Left lobe of liver (tissue), 2 donors: ENCODE measurements around the gene CACNA1A. TPM values are rescaled to one million over a fixed set of nuclear protein-coding genes. Genes with fewer than 3 reads are reported as not detected.
"Not testable (repeated sequence)": the region's sequence is repeated elsewhere in the genome, so short reads cannot be mapped to it uniquely, and the experiment has no call there.

Source experiments
- ATAC-seq: fragments of 200-7000 bp; cut with Tn5 transposase; one replicate; pipeline ENCODE4 v1.9.1; 2020; ENCODE audit warnings: mild to moderate bottlenecking, moderate library complexity
- DNase-seq: peaks from one replicate; pipeline ENCODE4 v3.0.0-alpha.2; 2020; ENCODE audit warnings: low spot score
- total RNA-seq: library from RNA; stranded (reverse); gene quantifications from one replicate; pipeline ENCODE4 v1.2.1, GENCODE V29; 2021
- donor health status: DM: no; HTN: no; CAD: no; lungs with moderate emphysema.
- donor health status: DM: no; HTN: yes; CAD: no.

CACNA1A gene
- total RNA-seq, 1 donor from 2014 or later = 0.30 TPM

GRCh38 chr19:13284929-13285928 lies 221.1 kb downstream of the CACNA1A start:
- DNase-seq (no peak), ATAC-seq (no peak)

DNA sequence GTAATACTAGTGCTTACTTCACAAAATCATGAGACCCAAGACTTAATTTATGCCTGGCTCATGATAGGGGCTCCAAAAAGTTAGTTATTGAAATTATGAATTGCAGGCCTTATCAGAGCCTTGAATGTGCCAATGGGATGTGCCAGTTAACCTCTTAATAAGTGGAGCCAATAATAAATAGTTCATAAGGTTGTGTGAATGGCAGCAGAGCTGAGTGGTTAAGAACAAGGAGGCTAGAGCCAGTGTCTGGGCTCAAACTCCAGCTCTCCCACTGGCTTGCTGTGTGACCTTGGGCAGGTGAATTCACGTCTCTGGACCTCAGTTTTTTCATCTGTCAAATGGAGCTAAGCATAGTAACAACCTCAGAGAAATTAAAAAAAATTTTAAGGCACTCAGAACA lies 222.4 kb downstream of the CACNA1A start:
- ATAC-seq = no peak
- no peak for DNase-seq

GRCh38 chr19:13282486-13283065 lies 223.7 kb downstream of the CACNA1A start:
- ATAC-seq (no peak), DNase-seq (no peak)

GRCh38 chr19:13281567-13282291 lies 224.6 kb downstream of the CACNA1A start:
- ATAC-seq (no peak), DNase-seq (no peak)

GRCh38 chr19:13277104-13277809 lies 229.0 kb downstream of the CACNA1A start:
- peak; percentile 96 for ATAC-seq
- peak; percentile 52 for DNase-seq

GRCh38 chr19:13275016-13275722 lies 231.1 kb downstream of the CACNA1A start:
- ATAC-seq = no peak
- no peak for DNase-seq

DNA sequence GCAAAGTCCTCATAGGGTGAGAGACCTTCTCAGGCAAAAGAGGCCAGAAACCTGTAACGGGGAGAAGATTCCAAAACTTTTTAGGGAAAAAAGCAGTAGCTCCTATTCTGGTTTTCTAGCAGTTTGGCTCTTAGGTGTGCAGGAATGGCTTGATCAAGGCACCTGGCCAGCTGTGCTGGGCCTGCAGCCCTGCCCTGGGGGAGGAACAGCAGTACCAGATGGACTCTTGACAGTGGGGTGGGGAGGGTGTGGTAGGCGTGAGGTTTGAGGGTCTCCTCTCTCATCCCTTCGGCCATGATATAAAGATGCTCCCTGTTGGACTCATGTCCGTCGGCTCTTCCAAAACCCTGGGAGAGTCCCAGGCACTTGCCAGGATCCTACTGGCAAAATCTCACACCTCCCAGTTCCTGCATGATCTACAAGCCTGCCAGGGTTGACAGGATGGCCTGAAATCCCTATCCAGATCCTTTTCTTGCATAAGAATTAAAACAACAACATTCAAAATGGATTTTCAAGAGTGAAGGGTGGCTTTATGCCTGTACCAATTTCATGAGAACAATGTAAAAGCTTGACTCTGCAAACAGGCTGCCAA lies 235.7 kb downstream of the CACNA1A start:
- ATAC-seq (no peak), DNase-seq (no peak)

DNA sequence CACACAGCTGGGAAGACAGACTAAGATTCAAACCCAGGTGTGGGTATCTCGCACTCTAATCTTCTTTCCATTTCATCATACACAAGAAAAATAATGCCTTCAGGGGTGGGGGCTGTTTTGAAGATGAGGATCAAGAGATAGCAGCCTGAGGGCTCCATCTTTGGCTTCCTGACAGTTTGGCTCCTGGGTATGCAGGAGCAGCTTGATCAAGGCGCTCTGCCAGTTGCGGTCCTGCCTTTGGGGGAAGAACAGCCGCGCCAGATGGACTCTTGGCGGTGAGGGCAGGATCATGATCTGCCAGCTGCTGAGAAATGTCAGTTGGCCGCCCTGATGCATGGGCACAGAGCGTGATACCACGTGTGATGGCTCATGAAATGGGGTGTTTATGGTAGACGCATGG lies 236.9 kb downstream of the CACNA1A start:
- DNase-seq (no peak), ATAC-seq (no peak)

DNA sequence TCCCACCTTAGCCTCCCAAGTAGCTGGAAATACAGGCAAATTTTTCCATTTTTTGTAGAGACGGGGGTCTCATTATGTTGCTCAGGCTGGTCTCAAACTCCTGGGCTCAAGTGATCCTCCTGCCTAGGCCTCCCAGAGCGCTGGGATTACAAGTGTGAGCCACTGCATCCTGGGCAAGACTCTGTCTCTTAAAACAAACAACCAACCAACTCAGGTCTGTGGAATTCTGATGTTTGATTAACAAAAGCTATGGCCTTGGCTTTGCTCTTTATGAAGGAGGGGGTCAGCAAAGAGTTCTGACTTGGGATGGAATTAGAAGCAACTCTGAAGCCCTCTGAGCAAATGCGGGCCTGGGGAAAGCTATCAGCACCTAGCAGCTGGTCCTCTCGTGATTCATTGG lies 238.4 kb downstream of the CACNA1A start:
- no peak for ATAC-seq
- DNase-seq = no peak

GRCh38 chr19:13267131-13267530 lies 239.1 kb downstream of the CACNA1A start:
- DNase-seq = no peak

DNA sequence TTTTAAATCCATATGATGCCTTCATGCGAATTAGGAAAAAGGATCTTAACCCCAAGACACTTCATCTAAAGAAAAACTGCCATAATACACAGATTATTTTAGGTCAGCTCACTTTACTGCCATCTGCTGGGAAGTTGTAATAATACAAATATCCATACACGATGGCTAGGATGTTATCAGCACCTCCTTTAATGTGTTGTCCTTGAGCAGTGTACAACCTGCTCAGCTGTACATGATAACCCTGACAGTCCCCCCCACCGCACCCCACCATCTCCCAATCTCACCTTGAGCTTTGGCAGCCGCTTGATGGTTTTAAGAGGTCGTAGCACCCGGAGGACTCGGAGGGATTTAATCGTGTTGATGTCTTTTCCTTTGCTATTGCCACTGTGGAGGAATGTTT lies 243.8 kb downstream of the CACNA1A start:
- peak; percentile 88 for ATAC-seq
- no peak for DNase-seq

More at GRCh38 chr19:13267131-13267530, 239.1 kb downstream of the CACNA1A start:
- no peak for ATAC-seq

DNA sequence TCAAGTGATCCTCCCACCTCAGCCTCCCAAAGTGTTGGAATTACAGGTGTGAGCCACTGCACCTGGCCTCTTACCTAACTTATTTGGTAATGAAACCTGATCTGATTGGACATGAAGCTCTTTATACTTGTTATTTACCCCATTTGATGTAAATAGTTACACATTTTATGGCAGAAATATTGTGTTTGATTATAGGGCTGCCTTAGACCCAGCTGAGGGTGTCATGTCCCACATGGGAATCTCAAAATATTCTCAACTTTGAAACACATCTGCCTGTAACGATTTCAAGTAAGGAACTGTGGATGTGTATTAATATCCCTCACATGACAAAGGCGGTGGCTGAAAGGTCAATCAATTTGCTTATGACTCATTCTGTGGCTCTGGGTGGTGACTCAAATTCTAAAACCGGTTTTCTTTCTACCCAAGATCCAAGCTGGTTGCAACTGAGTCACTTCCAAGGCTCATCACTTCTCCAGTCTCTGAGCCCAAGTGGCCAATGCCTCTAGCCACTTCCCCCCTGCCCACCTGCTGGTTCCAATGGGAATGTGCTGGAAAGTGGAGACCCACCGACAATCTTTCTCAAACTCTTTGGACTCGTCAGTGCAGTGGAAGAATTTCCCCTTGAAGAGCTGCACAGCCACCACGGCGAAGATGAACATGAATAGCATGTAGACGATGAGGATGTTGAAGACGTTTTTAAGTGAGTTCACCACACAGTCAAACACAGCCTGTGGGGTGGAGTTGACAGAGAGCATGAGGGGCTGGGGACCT lies 245.2 kb downstream of the CACNA1A start:
- no peak for ATAC-seq
- DNase-seq = no peak

- DNase-seq = no peak
Observed at GRCh38 chr19:13256918-13257317, 249.4 kb downstream of the CACNA1A start.

DNA sequence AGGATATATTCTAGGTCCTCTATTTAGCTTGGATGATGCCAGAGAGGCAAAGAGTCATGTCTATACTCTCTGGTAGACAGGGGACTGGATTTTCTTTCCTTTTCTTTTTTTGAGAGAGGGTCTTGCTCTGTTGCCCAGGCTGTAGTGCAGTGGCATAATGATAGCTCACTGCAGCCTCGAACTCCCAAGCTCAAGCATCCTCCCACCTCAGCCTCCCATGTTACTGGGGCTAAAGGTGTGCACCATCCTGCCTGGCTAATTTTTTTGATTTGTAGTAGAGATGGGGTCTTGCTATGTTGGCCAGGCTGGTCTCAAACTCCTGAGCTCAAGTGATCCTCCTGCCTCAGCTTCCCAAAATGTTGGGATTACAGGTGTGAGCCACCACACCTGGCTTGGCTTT lies 249.9 kb downstream of the CACNA1A start:
- not testable (repeated sequence) for ATAC-seq

More at GRCh38 chr19:13256918-13257317, 249.4 kb downstream of the CACNA1A start:
- no peak for ATAC-seq

GRCh38 chr19:13255719-13256059 lies 250.6 kb downstream of the CACNA1A start:
- ATAC-seq = no peak

More for the DNA sequence above, 249.9 kb downstream of the CACNA1A start:
- not testable (repeated sequence) for DNase-seq

DNA sequence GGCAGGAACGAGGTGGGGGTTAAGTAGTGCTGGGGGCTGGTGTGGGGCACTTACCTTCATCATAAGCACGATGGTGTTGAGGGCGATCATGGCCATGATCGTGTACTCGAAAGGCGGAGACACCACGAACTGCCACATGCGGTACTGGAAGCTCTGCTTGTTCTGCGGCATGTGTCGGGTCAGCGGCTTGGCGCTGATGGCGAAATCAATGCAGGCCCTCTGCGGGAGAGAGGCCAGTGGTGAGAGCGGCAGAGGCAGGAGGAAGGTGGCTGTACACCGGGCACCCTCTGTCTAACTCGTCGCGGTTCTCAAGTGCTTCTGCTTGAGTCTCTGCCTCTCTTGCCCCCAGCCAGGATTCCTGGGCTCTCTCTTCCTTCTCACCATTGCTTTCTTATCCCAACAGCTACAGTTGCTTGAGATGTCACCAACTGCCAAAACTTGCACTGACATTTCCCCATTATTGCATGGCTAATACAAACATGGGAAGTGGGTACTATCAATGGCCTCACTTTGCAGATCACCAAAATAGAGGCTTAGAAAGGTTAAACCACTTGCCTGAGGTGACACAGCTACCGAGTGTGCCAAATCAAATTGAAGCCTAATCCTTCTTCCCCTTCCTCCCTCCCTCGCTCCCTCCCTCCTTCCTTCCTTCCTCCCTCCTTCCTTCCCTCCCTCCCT lies 251.1 kb downstream of the CACNA1A start:
- DNase-seq = no peak

More at GRCh38 chr19:13255719-13256059, 250.6 kb downstream of the CACNA1A start:
- DNase-seq = no peak

DNA sequence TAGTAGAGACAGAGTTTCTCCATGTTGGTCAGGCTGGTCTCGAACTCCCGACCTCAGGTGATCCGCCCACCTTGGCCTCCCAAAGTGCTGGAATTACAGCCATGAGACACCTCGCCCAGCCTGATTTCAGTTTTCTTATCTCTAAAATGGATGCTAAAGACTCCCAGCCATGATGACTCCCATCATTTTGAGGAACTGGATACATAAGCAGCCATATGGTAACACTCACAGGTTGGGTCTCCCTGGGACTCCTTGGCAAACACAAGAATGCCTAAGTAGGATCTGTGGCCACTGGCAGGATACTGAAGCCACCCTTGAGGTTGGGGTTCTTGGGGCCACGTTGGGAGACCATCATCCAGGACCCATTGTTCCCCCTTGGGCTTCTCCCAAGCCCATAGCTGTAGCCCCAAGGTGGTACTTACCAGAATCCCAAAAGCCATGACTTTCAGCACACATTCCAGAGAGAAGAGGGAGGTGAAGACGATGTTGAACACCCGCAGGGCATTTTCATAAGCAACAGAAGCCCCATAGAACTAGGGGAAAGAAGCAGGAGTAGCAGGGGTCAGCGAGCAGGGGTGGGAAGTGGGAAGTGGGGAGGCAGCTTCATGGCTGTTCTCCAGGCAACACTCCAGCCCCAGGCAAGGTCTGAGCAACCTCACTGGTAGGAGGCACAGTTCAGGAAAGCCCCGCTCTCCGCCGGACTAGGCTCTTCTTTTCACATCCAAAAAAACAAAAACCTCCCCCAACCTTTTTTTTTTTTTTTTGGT lies 253.5 kb downstream of the CACNA1A start:
- DNase-seq (no peak), ATAC-seq (no peak)

More for the DNA sequence above, 251.1 kb downstream of the CACNA1A start:
- ATAC-seq = no peak

DNA sequence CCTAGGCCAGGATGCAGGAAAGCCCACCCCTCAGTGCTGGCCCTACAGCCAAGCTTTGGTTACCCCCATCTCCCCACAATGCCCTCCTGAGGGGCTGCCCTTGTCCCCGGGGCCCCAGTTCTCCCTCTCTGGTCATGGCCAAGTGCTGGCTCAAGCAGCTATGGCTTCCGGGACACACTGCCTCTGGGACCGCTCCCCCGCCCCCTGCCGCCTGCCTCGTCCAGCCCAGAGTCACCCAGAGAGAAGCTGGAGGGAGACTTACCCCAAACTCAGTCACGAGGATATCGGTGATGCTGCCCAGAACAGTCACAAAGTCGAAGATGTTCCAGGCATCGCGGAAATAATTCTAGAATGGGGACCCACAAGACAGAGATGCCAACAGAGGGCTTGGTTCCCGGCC lies 261.4 kb downstream of the CACNA1A start:
- ATAC-seq = no peak
- DNase-seq = no peak
